ENCODE results near the gene DENND1B.

DENND1B gene

GRCh38 chr1:197683895-197684553, 91.3 kb downstream of the DENND1B start:
- DNase-seq (ENCODE audit: low spot score), result no peak

- no peak for DNase-seq (ENCODE audit: low spot score)
These were observed 92.0 kb downstream of the DENND1B start for GRCh38 chr1:197683280-197683679.

DNA sequence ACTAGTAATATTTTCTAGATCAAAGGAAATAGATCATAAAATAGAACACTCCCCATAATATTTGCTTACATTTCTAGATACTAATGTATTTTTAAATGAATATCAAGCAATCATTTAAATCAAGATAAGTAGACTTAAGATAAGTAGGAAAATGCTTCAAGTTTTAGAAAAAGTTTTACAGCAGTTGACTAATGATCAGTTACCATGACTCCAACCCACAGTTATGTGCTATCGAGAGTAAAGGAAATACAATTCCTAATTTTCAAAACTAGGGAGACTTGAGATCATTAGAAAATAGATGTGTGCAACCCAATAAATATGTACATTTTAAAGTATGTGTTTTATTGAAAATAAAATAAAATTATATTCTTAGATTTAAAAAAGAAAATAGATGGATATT, 95.0 kb downstream of the DENND1B start:
- DNase-seq (ENCODE audit: low spot score), result no peak

DNA sequence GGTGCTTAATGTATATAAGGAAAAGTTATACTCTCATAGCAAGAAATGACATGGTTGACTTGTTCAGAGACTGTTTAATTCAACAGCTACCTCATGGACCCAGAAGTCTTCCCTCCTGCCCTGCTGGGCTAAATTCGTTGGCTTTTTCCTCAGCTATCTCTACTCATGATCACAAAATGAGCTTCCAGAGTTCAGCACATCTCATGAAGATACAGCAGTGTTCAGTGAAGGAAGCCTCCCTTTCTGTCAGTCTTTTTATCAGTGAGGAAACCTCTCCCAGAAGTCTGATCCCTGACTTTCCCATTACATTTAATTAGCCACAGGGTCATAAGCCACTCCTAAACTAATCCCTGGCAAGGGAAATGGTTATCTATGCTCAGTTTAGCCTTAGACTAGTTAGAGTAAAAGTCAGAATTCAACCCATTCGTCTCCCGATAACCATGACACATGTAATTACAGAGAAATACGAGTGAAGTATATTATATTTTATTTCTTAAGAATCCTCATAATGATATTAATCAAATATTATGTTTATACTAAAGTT, 97.5 kb downstream of the DENND1B start:
- DNase-seq (ENCODE audit: low spot score), result no peak

DNA sequence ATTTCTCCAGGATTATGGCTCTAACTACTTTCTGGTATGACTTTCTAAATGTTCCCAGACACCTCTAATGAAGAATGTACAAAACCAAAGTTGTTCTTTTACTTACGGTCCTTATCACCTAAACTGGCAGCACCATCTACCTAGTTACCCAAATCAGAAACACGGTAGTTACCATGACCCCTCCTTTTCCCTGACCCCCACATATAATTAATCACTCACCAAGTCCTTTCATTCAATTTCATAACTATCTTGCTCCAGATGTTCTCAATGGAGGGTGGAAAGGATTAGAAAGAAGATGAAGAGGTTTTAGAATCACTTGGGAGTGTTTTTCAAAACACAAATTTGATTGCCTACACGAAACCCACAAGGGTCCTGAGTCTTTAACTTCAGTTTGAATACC, 98.0 kb downstream of the DENND1B start:
- no peak for DNase-seq (ENCODE audit: low spot score)

DNA sequence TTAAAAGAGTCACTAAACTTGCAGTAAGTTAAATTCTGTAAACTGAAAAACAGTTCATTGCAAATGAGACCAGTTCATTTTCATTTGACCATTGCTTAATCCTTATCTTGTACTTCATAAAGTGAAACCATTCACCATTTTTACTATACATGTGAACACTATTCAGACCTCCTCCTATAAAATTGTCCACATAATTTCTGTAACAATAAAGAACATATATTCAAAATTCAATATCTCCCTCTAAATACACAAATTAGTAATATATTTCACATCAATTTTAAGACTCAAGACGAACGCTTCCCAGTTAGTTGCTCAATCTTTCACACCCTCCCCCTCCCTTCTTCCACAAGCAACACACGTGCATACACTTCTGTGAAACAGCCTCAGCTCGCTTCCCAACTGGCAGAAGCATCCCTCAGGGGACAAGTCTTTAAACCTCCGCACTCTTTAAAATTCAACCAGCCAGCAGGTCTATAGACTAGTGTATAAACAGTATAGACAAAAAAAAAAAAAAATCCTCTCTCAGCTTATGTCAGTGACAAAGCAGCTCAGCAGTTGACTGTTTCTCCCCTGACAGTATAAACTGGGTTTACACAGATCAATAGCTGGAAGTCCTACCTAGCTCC, 99.6 kb downstream of the DENND1B start:
- no peak for DNase-seq (ENCODE audit: low spot score)

- DNase-seq (ENCODE audit: low spot score), result no peak
These were observed 101.0 kb downstream of the DENND1B start for GRCh38 chr1:197674286-197674685.

- DNase-seq (ENCODE audit: low spot score), result no peak
These were observed 102.0 kb downstream of the DENND1B start for GRCh38 chr1:197673292-197673691.

- DNase-seq (ENCODE audit: low spot score), result no peak
These were observed 102.9 kb downstream of the DENND1B start for GRCh38 chr1:197672347-197672746.

- DNase-seq (ENCODE audit: low spot score), result no peak
These were observed 103.4 kb downstream of the DENND1B start for GRCh38 chr1:197671920-197672319.

GRCh38 chr1:197671140-197671539, 104.1 kb downstream of the DENND1B start:
- DNase-seq (ENCODE audit: low spot score), result no peak

DNA sequence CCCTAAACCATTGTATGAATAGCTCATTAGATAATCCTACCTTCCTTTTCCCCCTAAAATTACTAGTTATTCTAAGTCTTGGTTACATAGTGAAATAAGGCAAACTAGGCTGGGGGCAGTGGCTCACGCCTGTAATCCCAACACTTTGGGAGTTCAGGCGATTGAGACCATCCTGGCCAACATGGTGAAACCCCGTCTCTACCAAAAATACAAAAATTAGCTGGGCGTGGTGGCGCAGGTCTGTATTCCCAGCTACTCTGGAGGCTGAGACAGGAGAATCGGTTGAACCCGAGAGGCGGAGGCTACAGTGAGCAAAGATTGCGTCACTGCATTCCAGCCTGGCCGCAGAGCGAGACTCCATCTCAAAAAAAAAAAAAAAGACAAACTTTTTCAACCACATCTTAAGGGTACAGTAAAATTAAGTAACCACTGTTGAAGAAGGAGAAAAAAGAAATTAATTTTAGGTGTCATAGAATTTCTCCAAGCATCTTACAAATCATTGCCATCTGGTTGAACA, 108.5 kb downstream of the DENND1B start:
- no peak for DNase-seq (ENCODE audit: low spot score)

GRCh38 chr1:197664391-197664790, 110.9 kb downstream of the DENND1B start:
- no peak for DNase-seq (ENCODE audit: low spot score)

DNA sequence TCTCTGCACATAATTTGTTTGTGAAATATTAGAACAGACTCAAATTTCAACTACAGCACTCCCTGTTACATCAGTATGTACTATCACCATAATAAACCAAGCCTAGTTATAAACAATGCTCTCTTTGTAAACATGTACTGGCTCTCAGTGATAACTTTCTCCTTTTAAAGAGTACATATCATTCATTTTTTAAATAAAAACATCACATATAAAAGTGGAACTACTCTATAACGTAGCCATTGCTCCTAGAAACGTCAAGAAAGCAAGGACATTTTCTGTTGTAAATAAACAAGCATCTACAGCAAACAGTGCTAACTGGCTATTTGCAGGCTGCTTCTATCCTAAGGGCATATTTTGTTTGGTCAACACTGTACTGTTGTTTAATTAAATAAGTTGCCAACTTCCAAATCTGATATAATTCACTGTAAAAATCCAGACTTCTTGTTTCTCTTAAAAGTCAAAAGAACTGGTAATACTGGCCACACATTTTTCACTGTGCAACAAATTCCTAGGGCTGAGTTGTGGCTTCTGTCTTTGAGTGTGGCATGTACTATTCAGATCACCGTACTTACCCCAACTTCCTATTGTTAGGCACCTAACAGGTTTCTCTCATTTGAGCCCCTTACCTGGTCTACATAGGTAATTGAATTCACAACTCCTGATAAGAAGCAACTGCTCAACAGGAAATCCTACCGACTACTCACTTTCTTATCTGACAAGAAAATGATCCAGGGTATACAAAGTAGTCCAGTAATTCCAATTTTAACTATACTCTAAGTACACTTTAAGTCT, 111.9 kb downstream of the DENND1B start:
- no peak for DNase-seq (ENCODE audit: low spot score)

DNA sequence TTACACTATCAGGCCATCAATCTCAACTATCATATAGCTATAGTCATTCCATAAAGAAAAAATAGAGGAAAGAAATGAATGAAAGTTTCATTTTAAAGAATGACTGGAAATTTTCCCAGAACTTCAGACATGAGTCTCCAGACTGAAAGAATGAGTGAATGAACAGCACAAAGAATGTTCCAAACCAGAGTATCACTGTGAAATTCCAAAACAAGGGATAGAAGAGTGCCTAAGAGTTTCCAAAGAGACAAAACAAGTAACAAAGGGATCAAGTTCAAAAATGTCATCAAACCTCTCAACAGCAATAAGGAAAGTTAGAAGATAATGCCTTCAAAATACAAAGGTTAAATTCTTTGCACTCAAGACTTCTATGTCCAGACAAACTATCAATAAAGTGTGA, 114.9 kb downstream of the DENND1B start:
- DNase-seq (ENCODE audit: low spot score), result no peak

- DNase-seq (ENCODE audit: low spot score), result no peak
These were observed 116.1 kb downstream of the DENND1B start for GRCh38 chr1:197659171-197659570.

DNA sequence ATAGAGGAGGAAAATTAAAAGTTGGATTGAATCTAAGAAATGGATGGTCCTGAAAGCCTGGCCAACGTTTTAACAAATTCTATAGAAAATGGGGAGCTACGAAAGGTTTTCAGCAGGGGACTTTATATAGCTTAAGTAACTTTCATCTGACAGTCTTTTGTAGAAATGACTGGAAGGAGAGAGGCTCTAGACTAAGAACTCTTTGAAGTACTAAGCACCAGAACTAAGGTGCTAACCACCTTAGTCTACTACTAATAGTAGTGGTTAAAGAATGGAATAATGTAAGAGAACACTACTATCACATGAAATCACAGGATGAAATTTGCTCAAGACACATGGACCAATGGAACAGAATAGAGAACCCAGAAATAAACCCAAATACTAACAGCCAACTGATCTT, 126.1 kb downstream of the DENND1B start:
- DNase-seq (ENCODE audit: low spot score), result no peak

- no peak for DNase-seq (ENCODE audit: low spot score)
These were observed 137.0 kb downstream of the DENND1B start for GRCh38 chr1:197638316-197638715.

- no peak for DNase-seq (ENCODE audit: low spot score)
These were observed 137.9 kb downstream of the DENND1B start for GRCh38 chr1:197637406-197637805.

GRCh38 chr1:197633447-197634078, 141.7 kb downstream of the DENND1B start:
- DNase-seq (ENCODE audit: low spot score), result no peak

- DNase-seq (ENCODE audit: low spot score), result no peak
These were observed 142.6 kb downstream of the DENND1B start for GRCh38 chr1:197632651-197633050.

DNA sequence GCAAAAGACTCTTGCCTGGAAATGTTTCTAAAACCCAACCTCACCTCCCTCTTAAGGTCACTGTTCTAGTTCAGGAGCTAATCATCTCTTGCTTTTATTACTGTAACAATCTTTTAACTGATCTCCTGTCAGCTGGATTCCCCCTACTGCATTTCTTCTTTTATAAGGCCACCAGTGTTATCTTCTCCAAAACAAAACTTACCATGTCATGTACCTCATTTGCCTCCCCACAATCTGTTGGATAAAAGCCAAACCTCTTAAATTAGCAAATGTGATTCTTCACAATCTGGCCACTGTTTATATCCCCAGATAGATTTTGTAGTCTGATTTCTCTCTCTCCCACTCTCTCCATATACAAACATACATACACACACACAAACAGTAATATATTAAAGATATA, 143.3 kb downstream of the DENND1B start:
- no peak for DNase-seq (ENCODE audit: low spot score)

Data from hematopoietic multipotent progenitor cell treated with erythropoietin and hydrocortisone succinate and interleukin-3 and kit ligand, for 17 days (in vitro differentiated cells).